NB4 (cell line): ENCODE results near the gene C10orf105.

Experiments used
- MYC ChIP-seq: IDR thresholded peaks from 2 replicates; pipeline ENCODE4 v1.6.1; 2011; ENCODE audit warnings: low read depth, low read length
- POLR2A ChIP-seq: IDR thresholded peaks from 2 replicates; pipeline ENCODE4 v1.6.1; 2011; ENCODE audit warnings: mild to moderate bottlenecking; ENCODE audit not compliant: insufficient read length; ENCODE audit errors: extremely low read depth
- TF ChIP-seq, protein P1 (sequence below): IDR thresholded peaks from one replicate; pipeline ENCODE4 v1.5.1; 2012; ENCODE audit warnings: low read depth, low read length
- TF ChIP-seq, protein P2 (sequence below): IDR thresholded peaks from 2 replicates; pipeline ENCODE4 v1.6.1; 2011; ENCODE audit warnings: low read depth, low read length

GRCh38 chr10:71695502-71696476 lies 23.8 kb downstream of the C10orf105 start:
- no peak for TF ChIP-seq POLR2A
- TF ChIP-seq, protein P1, sequence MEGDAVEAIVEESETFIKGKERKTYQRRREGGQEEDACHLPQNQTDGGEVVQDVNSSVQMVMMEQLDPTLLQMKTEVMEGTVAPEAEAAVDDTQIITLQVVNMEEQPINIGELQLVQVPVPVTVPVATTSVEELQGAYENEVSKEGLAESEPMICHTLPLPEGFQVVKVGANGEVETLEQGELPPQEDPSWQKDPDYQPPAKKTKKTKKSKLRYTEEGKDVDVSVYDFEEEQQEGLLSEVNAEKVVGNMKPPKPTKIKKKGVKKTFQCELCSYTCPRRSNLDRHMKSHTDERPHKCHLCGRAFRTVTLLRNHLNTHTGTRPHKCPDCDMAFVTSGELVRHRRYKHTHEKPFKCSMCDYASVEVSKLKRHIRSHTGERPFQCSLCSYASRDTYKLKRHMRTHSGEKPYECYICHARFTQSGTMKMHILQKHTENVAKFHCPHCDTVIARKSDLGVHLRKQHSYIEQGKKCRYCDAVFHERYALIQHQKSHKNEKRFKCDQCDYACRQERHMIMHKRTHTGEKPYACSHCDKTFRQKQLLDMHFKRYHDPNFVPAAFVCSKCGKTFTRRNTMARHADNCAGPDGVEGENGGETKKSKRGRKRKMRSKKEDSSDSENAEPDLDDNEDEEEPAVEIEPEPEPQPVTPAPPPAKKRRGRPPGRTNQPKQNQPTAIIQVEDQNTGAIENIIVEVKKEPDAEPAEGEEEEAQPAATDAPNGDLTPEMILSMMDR, result no peak
- no peak for TF ChIP-seq MYC
- TF ChIP-seq, protein P2, sequence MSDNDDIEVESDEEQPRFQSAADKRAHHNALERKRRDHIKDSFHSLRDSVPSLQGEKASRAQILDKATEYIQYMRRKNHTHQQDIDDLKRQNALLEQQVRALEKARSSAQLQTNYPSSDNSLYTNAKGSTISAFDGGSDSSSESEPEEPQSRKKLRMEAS, result no peak
